K562 (cell line): Measurements from ENCODE around the gene NRP1. TPM values are rescaled to one million over a fixed set of nuclear protein-coding genes. Genes with fewer than 3 reads are reported as not detected.

Experiments
- KDM1A ChIP-seq, 2 experiments: fragments of 450-650 bp; IDR thresholded peaks; 2 replicates each; pipeline ENCODE4 v1.6.1; 2016; ENCODE audit warnings: mild to moderate bottlenecking in 2 of 2
- NCOA6 ChIP-seq: fragments of 450-650 bp; IDR thresholded peaks from 2 replicates; pipeline ENCODE4 v1.6.1; 2017; ENCODE audit warnings: mild to moderate bottlenecking
- NR4A1 ChIP-seq, 2 experiments: fragments of 250-450 bp in 1 of 2; fragments of 450-650 bp in 1 of 2; sonication (Bioruptor Pico) in 1 of 2; IDR thresholded peaks; 2 replicates each; pipeline versions ENCODE4 v1.4.0 to v1.6.1; 2016 to 2020; ENCODE audit warnings: mild to moderate bottlenecking in 2 of 2, missing compliant biosample characterization in 1 of 2, missing genetic modification characterization in 1 of 2, moderate library complexity in 1 of 2
- RBBP5 ChIP-seq: fragments of 200-600 bp; sonication (generic); IDR thresholded peaks from 2 replicates; pipeline ENCODE4 v1.6.1; 2012; ENCODE audit warnings: borderline replicate concordance, mild to moderate bottlenecking, low read length, control low read depth, inconsistent platforms; ENCODE audit not compliant: insufficient read depth, poor library complexity, severe bottlenecking
- RUNX1 ChIP-seq: sonication (generic); IDR thresholded peaks from 2 replicates; pipeline ENCODE4 v1.6.1; 2016; ENCODE audit warnings: antibody characterized with exemption, low read depth
- SREBF2 ChIP-seq: sonication (generic); formaldehyde crosslinking; IDR thresholded peaks from 2 replicates; pipeline ENCODE4 v1.4.0; 2020; ENCODE audit warnings: mild to moderate bottlenecking, missing genetic modification reagents
- YBX1 ChIP-seq: fragments of 450-650 bp; IDR thresholded peaks from 2 replicates; pipeline ENCODE4 v1.7.1; 2016; ENCODE audit warnings: mild to moderate bottlenecking
- ZC3H11A ChIP-seq: IDR thresholded peaks from 2 replicates; pipeline ENCODE4 v1.6.1; 2012; ENCODE audit warnings: low read depth, low read length, improper control_type of control experiment
- ZFP1 ChIP-seq: fragments of 450-650 bp; formaldehyde crosslinking; IDR thresholded peaks from 2 replicates; pipeline ENCODE4 v1.4.0; 2020; ENCODE audit warnings: mild to moderate bottlenecking, mixed read lengths
- ZNF592 ChIP-seq: fragments of 450-650 bp; IDR thresholded peaks from 2 replicates; pipeline ENCODE4 v1.6.1; 2017; ENCODE audit warnings: antibody characterized with exemption, mild to moderate bottlenecking
- ZNF778 ChIP-seq: fragments of 450-650 bp; formaldehyde crosslinking; IDR thresholded peaks from 2 replicates; pipeline ENCODE4 v1.4.0; 2020; ENCODE audit warnings: mild to moderate bottlenecking, moderate library complexity
- polyA plus RNA-seq, 8 experiments: library from polyadenylated mRNA; depleted of rRNA in 4 of 8; stranded (reverse) in 5 of 8; unstranded in 3 of 8; fragments of >200 nt; fragmentation: Nextera tagmentation in 2 of 8; fragmentation: Illumina TruSeq in 1 of 8; extraction: Ambion mirVana in 2 of 8; extraction: Trizol in 1 of 8; gene quantifications; 2 replicates each; pipeline versions ENCODE4 v1.2.1 to v1.2.3, GENCODE V29; 2011 to 2014; ENCODE audit warnings: inconsistent platforms in 1 of 8, missing spikeins in 1 of 8
- total RNA-seq, 7 experiments: library from RNA; depleted of rRNA in 6 of 7; stranded (reverse); fragments of >200 nt in 6 of 7; fragmentation: Illumina TruSeq in 2 of 7; extraction: Trizol in 2 of 7; gene quantifications; 2 replicates each; pipeline versions ENCODE4 v1.2.1 to v1.2.3, GENCODE V29; 2011 to 2021; ENCODE audit warnings: low replicate concordance in 1 of 7

The NRP1 gene
- total and polyA plus RNA-seq, 9 of the 15 experiments (the other 6 are each of a cell fraction or from before 2014, with no cell fraction given), result 0.01 to 0.38 (median 0.04) TPM; not detected in 5

DNA sequence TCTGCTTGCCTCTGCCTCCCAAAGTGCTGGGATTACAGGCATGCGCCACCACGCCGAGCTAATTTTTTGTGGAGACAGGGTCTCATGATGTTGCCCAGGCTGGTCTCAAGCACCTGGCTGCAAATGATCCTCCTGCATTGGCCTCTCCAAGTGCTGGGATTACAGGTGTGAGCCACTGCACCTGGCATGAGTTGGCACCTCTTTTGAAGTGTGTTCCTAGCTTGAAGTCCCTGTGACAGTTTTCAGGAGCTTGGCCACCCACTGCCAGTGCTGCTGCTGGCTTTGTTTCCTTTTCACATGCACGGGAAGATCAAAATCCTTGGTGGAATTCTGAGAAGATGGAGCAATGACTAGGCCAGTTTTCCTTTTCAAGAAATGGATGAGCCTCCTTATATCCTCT lies 126.3 kb downstream of the NRP1 start (continued):
- TF ChIP-seq SREBF2 (CRISPR knock-in tag) (no peak), KDM1A (IDR thresholded peaks at IDR 0.05) (no peak), ZNF778 (CRISPR knock-in tag) (no peak), ZNF592 (no peak), ZFP1 (no peak), NCOA6 (no peak), RBBP5 (no peak), NR4A1 (CRISPR knock-in tag; IDR thresholded peaks at IDR 0.05) (no peak), NR4A1 (tag; IDR thresholded peaks at IDR 0.05) (no peak), RUNX1 (no peak), ZC3H11A (no peak), YBX1 (no peak)
